ENCODE data around the gene RNF151. TPM values are rescaled to one million over a fixed set of nuclear protein-coding genes. Genes with fewer than 3 reads are reported as not detected.
"Not testable (repeated sequence)": the region's sequence is repeated elsewhere in the genome, so short reads cannot be mapped to it uniquely, and the experiment has no call there.

The RNF151 gene
- total RNA-seq, 2 experiments from 2014 or later = not detected

DNA sequence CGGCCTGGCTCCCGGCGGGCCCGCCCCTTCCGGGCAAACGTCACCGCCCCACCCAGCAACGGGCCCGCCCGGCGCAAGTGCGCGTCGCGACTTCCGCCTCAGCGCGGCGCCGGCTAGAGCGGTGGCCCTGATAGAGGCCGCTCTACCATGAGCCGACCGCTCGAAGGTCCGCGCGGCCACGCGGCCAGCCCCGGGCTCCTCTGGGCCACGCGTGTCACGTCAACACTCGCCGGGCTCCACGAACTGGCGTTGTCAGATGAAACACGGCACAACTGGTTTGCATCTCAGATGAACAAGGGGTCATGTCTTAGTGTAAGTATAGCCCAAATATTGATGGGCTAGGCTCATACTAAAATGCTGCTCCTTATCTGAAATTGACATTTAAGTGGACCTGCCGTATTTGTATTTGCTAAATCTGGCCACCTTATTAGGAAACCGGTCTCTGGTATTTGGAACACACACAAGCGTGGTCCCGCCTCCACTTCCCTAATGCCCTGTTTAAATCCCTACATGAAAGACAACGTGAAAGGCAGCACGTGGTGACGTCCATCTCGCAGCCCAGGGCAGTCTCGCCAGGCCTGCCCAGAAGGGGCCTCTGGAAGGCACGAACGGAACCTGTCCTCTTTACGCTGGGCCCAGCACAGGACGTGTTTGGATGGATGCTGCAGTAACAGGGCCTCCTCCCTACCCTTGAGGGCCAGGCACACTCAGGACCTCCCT is 43.3 kb downstream of the RNF151 start, which contains the start of gene ZNF598:
TSS of gene ZNF598 (minus strand) at position 31 of the 720 bp plus-strand sequence.
- no peaks in the 10 kb centered on the region for H3K9me3 Mint-ChIP-seq
- peaks cover 40% of the 10 kb centered on the region for H3K4me1 Mint-ChIP-seq (ENCODE audit: low read depth)
- H3K4me3 Mint-ChIP-seq = peak within 1 kb of the TSS; percentile 93
- CTCF ChIA-PET = no interaction called here
- peaks cover 52% of the 10 kb centered on the region for H3K4me1 ChIP-seq (ENCODE audit: insufficient read depth, low read length)
- TF ChIP-seq CTCF (IDR thresholded peaks at IDR 0.05) = no peak
- H3K27ac Mint-ChIP-seq = peak within 1 kb of the TSS; percentile 92
- no peaks in the 10 kb centered on the region for H3K27me3 ChIP-seq (ENCODE audit: control insufficient read depth in 1 of 2, insufficient read depth in 2 of 2, low read length in 2 of 2)
- peak within 1 kb of the TSS; percentile 68 for H3K4me3 ChIP-seq (ENCODE audit: low read length)
- peak within 1 kb of the TSS; percentile 78 to 89 for H3K27ac ChIP-seq (ENCODE audit: low read depth in 1 of 2, low read length in 2 of 2)
- POLR2A ChIA-PET = interaction anchor here (1.0 to 5.5 kb wide), 4 partner anchors 14 to 146 kb away, joined by 4 to 30 read pairs (median 6); partner anchors contain the start of genes RPS2, TBL3 and TRAF7
- H3K27me3 Mint-ChIP-seq = no peaks in the 10 kb centered on the region
- H3K36me3 ChIP-seq (ENCODE audit: insufficient read depth, low read length) = peaks cover 11% of the 10 kb centered on the region
- H3K9me3 ChIP-seq (ENCODE audit: control insufficient read depth in 1 of 2, insufficient read depth in 1 of 2, low read length in 2 of 2) = no peaks in the 10 kb centered on the region
- peaks cover 7% of the 10 kb centered on the region for H3K36me3 Mint-ChIP-seq (ENCODE audit: low read depth)
- DNase-seq = peak; percentile 47 to 93 (median 75)
- peak; percentile 91 for ATAC-seq (ENCODE audit: poor library complexity)
- intact Hi-C loops (cut with DNase I, micrococcal nuclease) = loop anchor here in 1 of 2 experiments (1.0 to 5.0 kb wide), 4 partner anchors 18 to 49 kb away; partner anchors contain the start of genes NTHL1, TBL3 and TSC2

DNA sequence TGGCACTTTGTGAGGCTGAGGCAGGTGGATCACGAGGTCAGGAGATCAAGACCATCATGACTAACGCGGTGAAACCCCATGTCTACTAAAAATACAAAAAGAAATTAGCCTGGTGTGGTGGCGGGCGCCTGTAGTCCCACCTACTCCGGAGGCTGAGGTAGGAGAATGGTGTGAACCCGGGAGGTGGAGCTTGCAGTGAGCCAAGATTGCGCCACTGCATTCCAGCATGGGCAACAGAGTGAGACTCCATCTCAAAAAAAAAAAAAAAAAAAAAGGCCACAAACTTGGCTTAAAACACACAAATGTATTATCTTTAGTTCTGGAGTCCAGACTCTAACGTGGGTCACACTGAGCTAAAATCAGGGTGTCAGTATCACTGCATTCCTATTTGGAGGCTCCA is 45.1 kb downstream of the RNF151 start:
- H3K36me3 Mint-ChIP-seq (ENCODE audit: low read depth); intact Hi-C loops (cut with DNase I, micrococcal nuclease); H3K27me3 ChIP-seq (ENCODE audit: control insufficient read depth in 1 of 2, insufficient read depth in 2 of 2, low read length in 2 of 2); H3K36me3 ChIP-seq (ENCODE audit: insufficient read depth, low read length); DNase-seq; H3K9me3 ChIP-seq (ENCODE audit: control insufficient read depth in 1 of 2, insufficient read depth in 1 of 2, low read length in 2 of 2); H3K27ac ChIP-seq (ENCODE audit: low read depth in 1 of 2, low read length in 2 of 2); H3K27me3 Mint-ChIP-seq; H3K27ac Mint-ChIP-seq; H3K4me3 Mint-ChIP-seq; H3K4me3 ChIP-seq (ENCODE audit: low read length); H3K9me3 Mint-ChIP-seq; ATAC-seq (ENCODE audit: poor library complexity): not testable (repeated sequence)
- POLR2A ChIA-PET = interaction anchor here (5.5 kb wide), 1 partner anchor 144 kb away, joined by 30 read pairs; the partner anchor contains the start of gene TRAF7
- CTCF ChIA-PET = interaction anchor here (1.2 kb wide), 1 partner anchor 8 kb away, joined by 3 read pairs; no protein-coding TSS in a partner anchor
- H3K4me1 Mint-ChIP-seq (ENCODE audit: low read depth) = peaks cover 27% of the 10 kb centered on the region
- H3K4me1 ChIP-seq (ENCODE audit: insufficient read depth, low read length) = peaks cover 36% of the 10 kb centered on the region

GRCh38 chr16:2013527-2013926 is 46.9 kb downstream of the RNF151 start:
- intact Hi-C loops (cut with DNase I, micrococcal nuclease) = no loop called here
- CTCF ChIA-PET = no interaction called here
- H3K9me3 Mint-ChIP-seq = no peaks in the 10 kb centered on the region
- H3K4me3 Mint-ChIP-seq = no peak overlapping the region
- no peak overlapping the region for H3K27ac Mint-ChIP-seq
- peaks cover 18% of the 10 kb centered on the region for H3K4me1 ChIP-seq (ENCODE audit: insufficient read depth, low read length)
- DNase-seq (no peak), ATAC-seq (ENCODE audit: poor library complexity) (no peak)
- POLR2A ChIA-PET = interaction anchor here (1.1 kb wide), 1 partner anchor 141 kb away, joined by 3 read pairs; no protein-coding TSS in a partner anchor
- TF ChIP-seq CTCF (IDR thresholded peaks at IDR 0.05) = no peak
- H3K36me3 Mint-ChIP-seq (ENCODE audit: low read depth) = peaks cover 2% of the 10 kb centered on the region
- no peaks in the 10 kb centered on the region for H3K27me3 ChIP-seq (ENCODE audit: control insufficient read depth in 1 of 2, insufficient read depth in 2 of 2, low read length in 2 of 2)
- H3K9me3 ChIP-seq (ENCODE audit: control insufficient read depth in 1 of 2, insufficient read depth in 1 of 2, low read length in 2 of 2) = no peaks in the 10 kb centered on the region
- no peaks in the 10 kb centered on the region for H3K36me3 ChIP-seq (ENCODE audit: insufficient read depth, low read length)
- no peak overlapping the region for H3K4me3 ChIP-seq (ENCODE audit: low read length)
- no peaks in the 10 kb centered on the region for H3K27me3 Mint-ChIP-seq
- H3K27ac ChIP-seq (ENCODE audit: low read depth in 1 of 2, low read length in 2 of 2) = no peak overlapping the region
- H3K4me1 Mint-ChIP-seq (ENCODE audit: low read depth) = peaks cover 12% of the 10 kb centered on the region
